Stimulated activated CD8-positive, alpha-beta memory T cell treated with anti-CD3 and anti-CD28 coated beads, Interleukin-4, amount 100 ng/mL, for 24 hours (primary cell): ENCODE measurements around the gene ZFAND3.

Source experiments
- DNase-seq: peaks from one replicate; pipeline ENCODE4 v3.0.0-alpha.2; 2020; ENCODE audit warnings: low read depth

The ZFAND3 gene

DNA sequence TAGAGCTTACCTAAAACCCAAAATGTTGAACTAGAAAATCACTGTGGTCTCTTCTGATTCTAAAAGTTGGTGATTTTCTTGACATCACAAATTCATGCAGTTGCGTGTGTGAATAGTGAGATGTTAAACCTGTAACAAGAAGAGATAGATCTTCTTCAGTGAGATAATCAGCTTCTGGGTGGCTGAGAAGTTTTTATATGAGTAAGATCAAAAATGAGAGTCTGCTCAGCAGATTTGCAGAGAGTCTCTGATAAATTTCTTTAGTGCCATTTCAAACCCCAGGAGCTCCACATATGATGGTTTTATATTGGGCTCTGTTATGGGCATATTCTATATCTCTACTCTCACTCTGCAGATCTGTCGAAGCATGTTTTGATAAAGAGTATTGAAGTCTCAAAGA lies 185.4 kb downstream of the ZFAND3 start:
- no peak for DNase-seq

DNA sequence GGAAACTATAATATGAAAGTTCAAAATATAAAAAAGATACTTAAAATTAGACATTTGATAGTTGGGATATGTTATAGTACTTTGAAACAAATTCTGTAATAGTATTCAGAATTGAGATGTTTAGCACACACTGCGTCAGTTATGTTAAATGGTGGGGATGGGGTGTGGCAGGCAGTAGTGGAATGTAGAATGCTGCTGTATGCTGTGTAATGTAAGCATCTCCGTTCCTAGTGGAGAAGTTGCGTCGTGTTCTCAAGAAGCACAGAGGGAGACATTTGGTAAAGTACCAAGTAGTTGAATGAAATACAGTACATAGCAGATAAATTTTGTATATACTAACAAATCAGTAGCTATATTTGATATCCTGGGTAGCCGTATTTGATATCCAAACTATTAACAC lies 192.4 kb downstream of the ZFAND3 start:
- no peak for DNase-seq

DNA sequence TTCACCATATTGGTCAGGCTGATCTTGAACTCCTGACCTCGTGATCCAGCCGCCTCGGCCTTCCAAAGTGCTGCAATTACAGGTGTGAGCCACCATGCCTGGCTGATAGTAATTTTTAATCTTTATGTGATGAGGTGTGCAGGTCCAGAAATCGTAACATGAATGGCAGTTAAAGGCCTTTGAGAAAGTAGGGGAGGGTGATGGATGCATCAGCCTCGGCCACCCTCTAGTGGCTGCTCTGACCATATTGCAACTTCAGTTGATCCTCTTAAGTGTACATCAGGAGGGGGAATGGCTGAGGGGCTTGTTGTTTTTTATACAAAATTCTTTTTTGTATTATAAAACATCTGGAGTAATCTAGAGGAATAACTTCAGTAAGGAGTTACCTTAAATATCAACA lies 193.0 kb downstream of the ZFAND3 start:
- peak; percentile 13 for DNase-seq

DNA sequence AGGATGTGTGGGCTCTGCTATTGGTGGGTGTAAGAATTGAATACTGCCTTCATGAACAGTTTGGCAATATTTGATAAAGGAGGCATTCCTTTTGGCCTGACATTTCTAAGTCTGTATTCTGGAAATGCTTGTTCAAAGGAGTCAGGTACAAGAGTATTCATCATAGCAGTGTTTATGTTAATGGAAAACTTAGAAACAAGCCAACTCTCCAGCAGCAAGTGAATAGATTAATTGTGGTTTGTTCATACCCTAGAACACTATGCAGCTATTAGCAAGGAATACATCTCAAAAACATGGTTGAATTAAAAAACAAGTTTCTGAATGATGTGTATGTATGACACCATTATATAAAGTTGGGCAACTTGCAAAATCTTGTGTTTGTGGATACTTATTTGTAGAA lies 195.8 kb downstream of the ZFAND3 start:
- no peak for DNase-seq

DNA sequence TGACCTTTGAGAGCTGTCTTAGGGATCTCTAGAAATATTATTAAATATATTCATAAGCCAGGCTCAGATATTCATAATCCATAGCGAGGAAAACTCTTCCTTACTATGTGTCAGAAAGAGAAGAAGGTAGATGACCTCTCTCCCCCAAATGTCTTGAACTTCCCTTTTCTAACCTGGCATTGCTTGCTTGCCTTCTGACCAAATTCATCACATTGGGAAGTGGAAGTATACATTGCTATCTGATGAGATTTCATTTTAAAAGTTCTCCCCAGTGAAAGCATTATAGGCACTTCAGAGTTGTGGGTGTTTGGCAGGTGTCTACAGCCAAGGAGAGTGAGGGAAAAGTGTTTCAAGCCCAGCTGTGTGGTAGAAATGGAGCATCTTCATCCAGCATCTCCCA lies 197.3 kb downstream of the ZFAND3 start:
- no peak for DNase-seq

DNA sequence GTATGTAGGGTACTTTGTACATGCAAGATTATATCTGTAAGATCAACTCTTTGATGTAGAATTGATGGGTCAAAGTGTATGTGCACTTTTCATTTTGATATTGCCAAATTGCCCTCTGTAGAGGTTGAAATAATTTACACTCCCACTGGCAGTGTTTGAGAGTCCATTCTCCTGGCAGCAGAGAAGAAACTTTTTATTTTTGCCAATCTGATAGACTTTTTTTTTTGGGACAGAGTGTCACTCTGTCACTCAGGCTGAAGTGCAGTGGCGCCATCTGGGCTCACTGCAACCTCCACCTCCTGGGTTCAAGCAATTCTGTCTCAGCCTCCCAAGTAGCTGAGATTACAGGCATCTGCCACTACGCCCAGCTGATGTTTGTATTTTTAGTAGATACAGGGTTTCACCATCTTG lies 199.2 kb downstream of the ZFAND3 start:
- no peak for DNase-seq

DNA sequence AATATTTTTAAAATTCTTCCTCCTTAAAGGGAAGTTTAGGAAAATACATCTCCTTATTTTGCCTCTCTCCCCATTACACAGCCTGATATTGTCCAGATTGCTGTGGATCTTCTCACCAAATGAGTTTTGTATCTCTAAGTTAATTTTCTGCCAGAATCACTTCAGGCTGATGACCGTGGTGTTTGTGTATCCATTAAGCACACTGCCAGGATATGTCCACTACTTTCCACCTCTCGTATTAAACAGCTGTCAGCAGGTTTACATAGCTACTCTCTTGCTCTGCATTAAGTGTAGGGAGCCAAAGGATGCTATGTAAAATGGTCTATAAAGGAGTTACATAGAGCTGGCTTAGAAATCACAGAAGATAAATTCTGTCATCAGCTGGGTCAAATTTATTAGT lies 201.1 kb downstream of the ZFAND3 start:
- no peak for DNase-seq

DNA sequence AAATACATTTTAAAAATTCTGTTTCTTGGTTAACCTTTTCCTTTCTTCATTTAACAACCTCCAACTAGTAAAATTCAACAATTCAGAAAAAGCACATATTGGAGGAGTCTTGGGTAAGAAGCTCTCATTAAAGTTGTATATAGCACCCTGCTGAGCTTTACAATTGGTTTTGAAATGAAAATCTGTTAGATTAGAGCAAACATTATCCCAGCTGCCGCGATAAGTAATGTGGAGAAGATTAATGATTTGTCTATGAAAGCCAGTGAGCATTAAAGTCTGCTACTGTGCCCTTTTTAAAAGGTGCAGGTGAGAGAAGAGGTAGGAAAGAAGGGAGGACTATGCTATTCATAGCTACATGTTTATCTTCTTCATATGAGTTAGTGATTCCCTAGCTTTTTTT lies 201.5 kb downstream of the ZFAND3 start:
- no peak for DNase-seq

DNA sequence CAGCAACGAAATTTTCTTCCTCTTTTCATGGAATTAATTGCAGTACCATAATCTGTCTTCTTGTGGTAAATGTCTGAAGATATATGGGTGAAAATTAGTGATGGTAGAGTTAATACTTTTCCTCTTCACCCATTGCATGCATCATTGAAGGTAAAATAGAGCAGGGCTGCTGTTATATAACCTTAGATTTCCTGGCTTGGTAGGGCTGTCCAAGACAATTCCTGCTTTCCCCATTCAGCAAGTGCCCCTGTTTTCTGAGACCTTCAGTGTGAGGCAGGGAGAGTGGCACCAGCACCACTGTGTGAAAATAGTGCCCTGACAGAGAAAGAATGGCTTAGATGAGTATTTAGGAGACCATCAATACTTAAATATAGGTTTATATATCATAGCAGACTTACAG lies 202.0 kb downstream of the ZFAND3 start:
- DNase-seq: no peak

DNA sequence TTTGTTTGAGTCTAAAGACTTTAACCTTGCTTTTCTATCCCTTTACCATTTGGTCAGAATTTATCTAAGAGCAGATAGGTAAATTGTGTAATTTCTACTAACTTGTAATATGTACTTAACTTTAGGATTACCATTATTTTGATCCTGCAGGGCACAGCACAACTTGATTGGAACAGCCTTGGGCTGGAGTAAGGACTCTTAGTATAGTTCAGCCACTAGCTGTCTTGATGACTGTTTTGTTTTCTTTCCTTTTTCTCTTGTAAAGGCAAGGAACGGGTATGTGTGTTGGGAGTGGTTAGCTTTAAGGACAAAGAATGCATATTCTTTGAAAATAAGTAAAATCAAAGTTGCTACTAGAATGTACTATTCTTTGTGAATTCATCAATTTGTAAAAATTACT lies 203.2 kb downstream of the ZFAND3 start:
- DNase-seq: no peak

DNA sequence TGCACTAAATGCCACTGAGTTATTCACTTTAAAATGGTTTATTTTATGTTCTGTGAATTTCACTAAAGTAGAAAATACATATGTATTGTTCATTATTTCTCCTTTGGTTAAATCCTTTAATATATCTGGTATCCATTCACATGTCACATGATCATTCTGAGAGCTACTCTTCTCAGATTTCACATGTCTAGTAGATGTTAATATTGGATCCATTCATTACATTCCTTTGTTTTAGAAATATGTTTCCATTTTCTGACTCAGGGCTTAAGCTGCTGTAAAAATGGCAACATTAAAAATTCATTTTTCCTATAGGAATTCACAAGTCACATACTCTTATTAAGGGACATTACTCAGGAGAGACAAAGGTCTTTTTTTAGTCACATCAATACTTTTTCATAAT lies 205.4 kb downstream of the ZFAND3 start:
- no peak for DNase-seq

DNA sequence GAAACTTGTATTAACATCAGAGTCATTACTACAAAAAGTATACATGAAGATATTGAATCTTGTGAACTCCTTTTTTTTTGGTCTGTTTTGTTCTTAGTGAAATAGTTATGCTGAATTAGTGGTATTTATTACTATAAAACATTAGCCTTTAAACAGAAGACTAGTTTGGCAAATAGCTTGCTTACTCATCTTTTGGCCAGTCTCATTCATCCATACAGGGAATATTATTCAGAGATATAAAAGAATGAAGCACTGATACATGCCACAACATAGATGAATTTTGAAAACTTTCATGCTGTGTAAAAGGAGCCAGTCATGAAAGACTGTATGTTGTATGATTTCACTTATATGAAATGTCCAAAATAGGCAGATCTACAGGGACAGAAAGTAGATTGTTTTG lies 205.9 kb downstream of the ZFAND3 start:
- DNase-seq: no peak

DNA sequence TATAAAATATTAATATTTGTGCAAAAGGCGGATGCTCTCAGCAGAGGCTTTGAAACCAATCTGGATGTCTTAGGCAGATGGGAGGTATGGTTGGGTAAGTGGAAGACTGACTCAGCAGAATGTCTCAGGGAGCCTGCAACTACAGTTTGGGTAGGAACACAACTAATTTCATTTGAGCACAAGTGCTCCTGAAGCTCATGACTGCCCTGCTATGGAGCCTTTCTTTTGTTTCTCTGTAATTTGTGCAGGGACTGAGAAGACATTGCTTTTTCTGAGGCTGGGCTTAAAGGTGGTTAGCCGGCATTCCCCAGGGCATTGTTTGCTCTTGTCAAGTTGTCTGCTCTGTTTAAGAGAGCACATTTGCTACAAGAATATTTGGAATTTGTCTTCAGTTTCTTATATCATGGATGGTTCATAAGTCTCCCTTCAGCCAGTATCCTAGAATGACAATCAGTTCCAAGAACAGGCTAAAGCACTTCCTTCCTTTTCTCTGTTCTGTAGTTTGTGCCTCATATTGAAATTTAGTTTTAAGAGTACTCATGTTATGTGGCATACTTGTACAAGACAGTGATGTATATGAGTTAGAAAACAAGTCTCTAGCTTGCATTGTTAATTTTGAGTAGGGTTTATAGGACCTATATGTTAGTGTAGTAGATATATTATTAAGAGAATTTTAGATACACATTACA lies 208.3 kb downstream of the ZFAND3 start:
- no peak for DNase-seq

DNA sequence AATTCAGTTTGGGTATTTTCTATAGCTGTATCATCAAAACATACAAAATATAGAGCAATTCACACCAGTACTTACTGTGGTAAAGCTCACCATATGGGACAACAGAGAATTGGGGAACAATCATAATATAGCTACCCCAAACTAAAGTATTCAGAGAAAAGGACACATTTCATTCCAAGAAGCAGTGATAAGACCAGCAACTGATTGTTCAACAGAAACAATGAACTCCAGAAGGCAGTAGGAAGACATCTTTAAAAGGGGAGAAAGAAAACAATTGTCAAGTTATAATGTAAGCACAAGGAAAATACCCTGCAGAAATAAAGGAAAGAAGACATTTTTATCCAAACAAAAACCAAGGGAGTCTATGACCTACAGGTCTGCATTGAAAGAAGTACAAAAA lies 210.9 kb downstream of the ZFAND3 start:
- DNase-seq: no peak

DNA sequence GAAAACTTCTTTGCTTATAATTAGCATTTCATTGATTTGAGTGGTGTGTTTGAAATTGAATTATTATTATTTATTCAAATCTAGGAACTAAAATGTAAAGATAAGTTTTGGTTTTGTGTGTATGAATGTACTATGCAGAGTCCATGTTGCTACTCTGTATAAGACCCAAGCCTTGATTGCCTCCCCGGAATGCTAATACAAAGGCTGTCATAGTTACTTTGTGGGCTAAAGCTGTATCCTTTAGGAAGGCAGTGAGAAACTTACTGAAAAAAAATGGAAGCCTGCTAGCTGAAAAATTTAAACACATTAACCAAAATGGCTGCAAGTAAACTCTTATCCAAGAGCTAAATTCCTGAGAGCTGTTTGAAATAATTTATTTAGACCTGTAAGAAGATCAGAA lies 213.3 kb downstream of the ZFAND3 start:
- DNase-seq: no peak

DNA sequence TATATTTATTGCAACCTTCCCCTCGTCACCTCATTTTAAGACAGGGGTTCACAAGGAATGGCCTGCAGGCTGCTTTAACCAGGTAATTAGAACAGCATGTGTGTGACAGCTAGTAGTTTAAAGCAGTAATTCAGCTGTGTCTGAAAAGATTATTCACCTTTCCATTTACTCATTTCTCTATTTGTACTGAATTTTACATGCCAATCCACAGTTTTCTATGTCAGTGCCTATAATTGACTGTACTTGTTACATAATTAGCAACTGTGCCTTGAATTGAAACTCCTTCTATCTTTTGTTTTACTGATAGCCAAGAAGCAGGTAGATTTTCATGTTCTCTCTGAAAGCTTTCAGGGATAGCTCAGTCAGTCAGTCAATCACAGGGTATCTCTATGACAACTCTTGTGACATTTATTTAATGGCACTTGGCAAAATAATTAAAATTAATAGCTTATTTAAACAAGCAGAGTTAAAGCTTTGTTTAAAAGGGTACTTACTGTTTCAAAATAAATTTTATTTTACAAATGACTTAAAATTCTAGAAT lies 214.0 kb downstream of the ZFAND3 start:
- DNase-seq: no peak

DNA sequence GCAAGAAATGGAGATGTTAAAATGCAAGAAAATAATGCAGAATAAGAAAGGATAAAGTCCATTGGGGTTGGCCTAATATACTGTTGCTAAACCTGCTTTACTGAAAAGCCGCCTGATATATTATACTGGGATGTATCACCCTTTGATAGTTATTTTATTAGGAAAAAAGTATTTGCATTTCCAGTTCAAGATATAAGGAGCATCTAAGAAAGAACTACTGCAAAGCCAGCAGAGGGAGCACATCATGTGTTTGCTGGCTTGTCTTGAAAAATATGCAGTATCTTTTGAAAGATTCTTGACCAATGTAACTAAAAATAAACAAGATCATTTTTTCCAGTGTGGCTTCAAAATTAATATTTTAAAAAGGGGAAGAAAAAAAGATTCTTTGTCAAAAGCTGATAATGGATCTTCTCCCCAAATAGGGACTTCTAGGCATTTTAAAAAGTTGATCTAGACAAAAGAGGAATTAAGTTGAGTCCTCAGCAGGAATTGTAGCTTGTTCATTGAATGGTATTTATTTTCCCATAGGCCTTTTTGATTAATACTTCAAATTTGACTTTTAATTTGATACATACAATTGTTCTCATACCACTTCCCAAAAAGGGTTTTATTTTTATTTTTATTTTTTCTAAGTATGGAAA lies 214.9 kb downstream of the ZFAND3 start:
- DNase-seq: no peak

DNA sequence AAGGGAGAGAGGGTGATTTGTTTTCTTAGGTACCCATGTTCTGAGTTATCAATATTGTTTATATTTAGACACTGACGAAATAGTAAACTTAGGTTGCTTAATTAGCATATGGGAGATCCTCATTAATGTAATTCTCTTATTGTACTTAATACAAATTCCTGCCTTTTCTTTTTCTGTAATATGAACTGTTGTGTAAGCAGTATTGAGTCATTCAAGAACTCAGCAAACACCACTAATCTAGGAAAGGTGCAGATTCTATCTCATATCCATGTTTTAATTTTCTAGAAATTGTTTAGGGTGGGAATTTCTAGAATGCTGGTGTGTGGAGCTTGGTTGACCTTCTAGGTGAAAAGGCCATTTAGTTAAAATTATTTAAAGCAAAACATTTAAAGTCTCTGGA lies 216.0 kb downstream of the ZFAND3 start:
- DNase-seq: no peak

DNA sequence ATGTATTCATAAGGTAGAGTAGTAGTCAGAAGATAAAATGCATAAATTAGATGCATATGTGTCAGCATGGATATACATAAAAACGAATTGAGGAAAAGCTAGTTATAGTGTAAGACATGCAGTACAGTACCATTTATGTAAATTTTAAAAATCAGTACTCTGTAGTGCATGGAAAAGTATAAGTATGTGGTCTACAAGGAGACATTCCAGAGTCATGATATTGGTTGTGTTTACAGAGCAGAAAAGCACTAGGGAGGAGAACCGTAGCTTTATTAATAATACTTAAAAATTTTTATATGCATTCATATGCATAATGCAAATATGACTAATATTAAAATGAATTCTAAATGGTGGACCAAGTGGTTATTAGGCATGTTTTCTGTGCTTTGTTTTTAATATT lies 220.0 kb downstream of the ZFAND3 start:
- DNase-seq: no peak

DNA sequence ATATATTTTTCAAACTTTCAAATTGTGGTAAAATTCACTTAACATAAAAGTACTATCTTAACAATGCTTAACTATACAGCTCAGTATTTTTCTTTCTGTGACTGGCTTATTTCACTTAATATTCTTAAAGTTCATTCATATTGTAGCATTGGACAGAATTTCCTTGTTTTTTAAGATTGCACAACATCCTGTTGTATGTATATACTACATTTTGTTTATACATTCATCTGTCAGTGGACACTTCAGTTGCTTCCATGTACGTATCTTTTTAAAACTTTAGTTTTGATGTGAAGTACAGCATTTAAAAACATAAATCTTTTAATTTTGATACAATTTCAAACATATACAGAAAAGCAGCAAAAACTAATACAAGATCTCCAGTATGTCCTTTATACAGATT lies 220.7 kb downstream of the ZFAND3 start:
- no peak for DNase-seq

DNA sequence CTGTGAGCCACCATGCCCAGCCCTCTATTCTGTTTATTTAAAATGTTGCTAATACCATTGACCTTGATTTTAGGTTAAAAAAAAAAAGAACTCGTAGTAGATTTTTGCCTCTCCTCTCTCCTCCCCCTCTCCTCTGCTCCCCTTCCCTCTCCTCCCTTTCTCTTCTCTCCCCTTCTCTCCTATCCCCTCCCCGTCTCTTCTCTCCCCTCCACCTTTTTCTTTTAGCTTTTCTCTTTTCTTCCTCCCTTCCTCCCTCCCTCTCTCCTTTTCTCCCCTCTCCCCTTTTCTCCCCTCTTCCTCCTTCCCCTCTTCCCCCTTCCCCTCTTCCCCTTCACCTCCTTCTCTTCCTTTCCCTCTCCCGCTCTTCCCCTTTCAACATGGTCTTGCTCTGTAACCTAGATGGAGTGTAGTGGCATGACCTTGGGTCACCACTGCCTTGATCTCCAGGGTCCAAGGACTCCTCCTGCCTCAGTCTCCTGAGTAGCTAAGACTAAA lies 223.8 kb downstream of the ZFAND3 start:
- no peak for DNase-seq

DNA sequence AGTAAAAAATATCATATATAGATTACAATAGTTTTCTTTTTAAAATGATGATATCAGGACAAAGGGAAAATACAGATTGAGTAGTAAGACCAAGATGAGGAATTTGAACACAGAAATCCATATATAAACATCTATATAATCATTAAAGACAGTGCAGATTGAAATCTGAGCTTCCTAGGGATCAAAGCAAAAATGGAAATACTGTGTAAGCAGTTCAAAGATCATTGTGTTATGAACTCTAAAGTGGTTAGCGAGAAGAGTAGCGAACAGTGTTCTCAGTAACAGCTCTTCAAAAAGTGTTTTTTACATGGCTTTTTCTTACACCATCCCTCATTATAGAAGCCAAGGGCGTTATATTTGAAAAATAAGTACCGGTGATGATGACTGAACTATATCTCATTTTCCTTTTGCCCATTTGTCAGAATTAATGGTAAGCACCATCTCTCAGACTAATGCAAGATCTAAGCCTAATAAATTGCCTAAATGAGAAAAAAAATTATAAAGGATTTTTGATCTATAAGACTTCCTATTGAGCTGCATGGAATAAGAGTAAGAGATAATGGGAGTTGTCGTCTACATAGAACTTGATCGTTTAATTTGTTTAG lies 226.3 kb downstream of the ZFAND3 start:
- DNase-seq: no peak

DNA sequence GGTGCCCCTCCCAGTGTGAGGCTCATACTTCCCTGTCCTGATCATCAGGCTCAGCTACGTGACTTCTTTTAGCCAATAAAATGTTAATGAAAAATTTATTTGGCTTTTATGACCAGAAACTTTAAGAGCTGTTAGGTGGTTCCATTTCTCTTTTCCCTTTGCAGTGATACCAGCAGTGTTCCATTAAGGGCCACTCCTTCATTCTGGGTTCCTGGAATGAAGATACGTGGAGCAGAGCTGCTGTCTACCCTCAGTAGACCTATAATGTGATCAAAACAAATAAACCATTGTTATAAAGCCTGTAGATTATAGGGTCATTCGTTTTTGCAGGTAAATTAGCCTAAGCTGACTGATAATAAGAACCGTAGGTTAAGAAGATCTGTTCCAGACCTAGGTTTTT lies 228.0 kb downstream of the ZFAND3 start:
- no peak for DNase-seq
